ENCODE data around the gene SPEN. TPM values are rescaled to one million over a fixed set of nuclear protein-coding genes. Genes with fewer than 3 reads are reported as not detected.

Gene SPEN
- total and polyA plus RNA-seq, 9 of the 15 experiments (the other 6 are each of a cell fraction or from before 2014, with no cell fraction given) = 5.7 to 87.5 (median 27.2) TPM

DNA sequence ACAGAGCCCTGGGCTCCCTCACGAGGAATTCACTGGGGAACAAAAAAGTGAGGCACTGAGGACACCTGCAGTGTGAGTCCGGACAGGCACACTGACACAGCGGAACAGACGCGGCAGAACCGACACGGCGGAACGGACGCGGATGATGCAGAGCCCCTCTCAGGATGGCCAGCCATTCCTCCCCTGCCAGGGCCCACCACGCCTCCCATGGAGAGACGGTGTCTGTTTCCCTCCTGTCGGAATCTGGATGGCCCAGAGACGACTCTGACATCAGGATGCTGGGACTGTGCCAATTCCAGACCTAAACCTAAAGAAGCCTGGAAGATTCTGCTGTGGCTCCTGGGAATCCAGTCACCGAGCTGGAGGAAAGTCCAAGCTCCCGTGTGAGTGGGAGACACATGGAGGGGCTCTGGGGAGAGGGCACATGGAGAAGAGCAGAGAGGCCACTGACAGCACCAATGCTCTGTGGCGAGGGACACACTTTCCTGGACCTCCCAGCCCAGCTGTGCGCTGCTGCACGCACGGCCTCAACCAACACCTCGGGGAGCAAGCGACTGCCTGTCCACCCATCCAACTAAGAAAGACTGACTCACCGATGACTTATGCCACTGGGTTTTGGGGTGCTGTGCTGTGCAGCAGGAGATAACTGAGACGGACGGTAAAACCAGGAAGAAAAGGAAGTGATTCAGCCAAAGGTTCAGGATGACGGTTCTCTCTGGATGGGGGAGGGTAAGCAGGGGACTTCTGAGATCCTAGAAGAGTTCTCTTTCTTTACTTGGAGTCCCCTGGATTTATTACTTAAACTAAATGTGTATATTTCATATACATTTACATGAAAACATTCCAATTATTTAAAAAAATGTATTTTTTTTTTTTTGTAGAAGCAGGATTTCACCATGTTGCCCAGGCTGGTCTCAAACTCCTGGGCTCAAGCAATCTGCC, 105.1 kb downstream of the SPEN start (continued):
- TF ChIP-seq, protein P1, sequence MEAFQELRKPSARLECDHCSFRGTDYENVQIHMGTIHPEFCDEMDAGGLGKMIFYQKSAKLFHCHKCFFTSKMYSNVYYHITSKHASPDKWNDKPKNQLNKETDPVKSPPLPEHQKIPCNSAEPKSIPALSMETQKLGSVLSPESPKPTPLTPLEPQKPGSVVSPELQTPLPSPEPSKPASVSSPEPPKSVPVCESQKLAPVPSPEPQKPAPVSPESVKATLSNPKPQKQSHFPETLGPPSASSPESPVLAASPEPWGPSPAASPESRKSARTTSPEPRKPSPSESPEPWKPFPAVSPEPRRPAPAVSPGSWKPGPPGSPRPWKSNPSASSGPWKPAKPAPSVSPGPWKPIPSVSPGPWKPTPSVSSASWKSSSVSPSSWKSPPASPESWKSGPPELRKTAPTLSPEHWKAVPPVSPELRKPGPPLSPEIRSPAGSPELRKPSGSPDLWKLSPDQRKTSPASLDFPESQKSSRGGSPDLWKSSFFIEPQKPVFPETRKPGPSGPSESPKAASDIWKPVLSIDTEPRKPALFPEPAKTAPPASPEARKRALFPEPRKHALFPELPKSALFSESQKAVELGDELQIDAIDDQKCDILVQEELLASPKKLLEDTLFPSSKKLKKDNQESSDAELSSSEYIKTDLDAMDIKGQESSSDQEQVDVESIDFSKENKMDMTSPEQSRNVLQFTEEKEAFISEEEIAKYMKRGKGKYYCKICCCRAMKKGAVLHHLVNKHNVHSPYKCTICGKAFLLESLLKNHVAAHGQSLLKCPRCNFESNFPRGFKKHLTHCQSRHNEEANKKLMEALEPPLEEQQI (IDR thresholded peaks at IDR 0.05) = no peak; the same call in 1 of the 2 replicates
- TF ChIP-seq, protein P2, sequence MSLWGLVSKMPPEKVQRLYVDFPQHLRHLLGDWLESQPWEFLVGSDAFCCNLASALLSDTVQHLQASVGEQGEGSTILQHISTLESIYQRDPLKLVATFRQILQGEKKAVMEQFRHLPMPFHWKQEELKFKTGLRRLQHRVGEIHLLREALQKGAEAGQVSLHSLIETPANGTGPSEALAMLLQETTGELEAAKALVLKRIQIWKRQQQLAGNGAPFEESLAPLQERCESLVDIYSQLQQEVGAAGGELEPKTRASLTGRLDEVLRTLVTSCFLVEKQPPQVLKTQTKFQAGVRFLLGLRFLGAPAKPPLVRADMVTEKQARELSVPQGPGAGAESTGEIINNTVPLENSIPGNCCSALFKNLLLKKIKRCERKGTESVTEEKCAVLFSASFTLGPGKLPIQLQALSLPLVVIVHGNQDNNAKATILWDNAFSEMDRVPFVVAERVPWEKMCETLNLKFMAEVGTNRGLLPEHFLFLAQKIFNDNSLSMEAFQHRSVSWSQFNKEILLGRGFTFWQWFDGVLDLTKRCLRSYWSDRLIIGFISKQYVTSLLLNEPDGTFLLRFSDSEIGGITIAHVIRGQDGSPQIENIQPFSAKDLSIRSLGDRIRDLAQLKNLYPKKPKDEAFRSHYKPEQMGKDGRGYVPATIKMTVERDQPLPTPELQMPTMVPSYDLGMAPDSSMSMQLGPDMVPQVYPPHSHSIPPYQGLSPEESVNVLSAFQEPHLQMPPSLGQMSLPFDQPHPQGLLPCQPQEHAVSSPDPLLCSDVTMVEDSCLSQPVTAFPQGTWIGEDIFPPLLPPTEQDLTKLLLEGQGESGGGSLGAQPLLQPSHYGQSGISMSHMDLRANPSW (CRISPR knock-in tag; IDR thresholded peaks at IDR 0.05) = peak; percentile 38; the same call in 1 of the 2 replicates
- TF ChIP-seq HSF4 (CRISPR knock-in tag; IDR thresholded peaks at IDR 0.05; ENCODE audit: borderline replicate concordance) (no peak), IRF2 (CRISPR knock-in tag; IDR thresholded peaks at IDR 0.05) (no peak), FOXM1 (IDR thresholded peaks at IDR 0.05; ENCODE audit: low read depth) (peak; percentile 62), FOXM1 (CRISPR knock-in tag; IDR thresholded peaks at IDR 0.05; ENCODE audit: low read depth) (peak; percentile 73; the same call in 1 of the 2 replicates), CEBPG (CRISPR knock-in tag; IDR thresholded peaks at IDR 0.05) (peak; percentile 5; the same call in 1 of the 2 replicates), CEBPG (tag; conservative IDR thresholded peaks at IDR 0.05 in 1 of 2, IDR thresholded peaks at IDR 0.05 in 1 of 2) (no peak)
- TF ChIP-seq, protein P3, sequence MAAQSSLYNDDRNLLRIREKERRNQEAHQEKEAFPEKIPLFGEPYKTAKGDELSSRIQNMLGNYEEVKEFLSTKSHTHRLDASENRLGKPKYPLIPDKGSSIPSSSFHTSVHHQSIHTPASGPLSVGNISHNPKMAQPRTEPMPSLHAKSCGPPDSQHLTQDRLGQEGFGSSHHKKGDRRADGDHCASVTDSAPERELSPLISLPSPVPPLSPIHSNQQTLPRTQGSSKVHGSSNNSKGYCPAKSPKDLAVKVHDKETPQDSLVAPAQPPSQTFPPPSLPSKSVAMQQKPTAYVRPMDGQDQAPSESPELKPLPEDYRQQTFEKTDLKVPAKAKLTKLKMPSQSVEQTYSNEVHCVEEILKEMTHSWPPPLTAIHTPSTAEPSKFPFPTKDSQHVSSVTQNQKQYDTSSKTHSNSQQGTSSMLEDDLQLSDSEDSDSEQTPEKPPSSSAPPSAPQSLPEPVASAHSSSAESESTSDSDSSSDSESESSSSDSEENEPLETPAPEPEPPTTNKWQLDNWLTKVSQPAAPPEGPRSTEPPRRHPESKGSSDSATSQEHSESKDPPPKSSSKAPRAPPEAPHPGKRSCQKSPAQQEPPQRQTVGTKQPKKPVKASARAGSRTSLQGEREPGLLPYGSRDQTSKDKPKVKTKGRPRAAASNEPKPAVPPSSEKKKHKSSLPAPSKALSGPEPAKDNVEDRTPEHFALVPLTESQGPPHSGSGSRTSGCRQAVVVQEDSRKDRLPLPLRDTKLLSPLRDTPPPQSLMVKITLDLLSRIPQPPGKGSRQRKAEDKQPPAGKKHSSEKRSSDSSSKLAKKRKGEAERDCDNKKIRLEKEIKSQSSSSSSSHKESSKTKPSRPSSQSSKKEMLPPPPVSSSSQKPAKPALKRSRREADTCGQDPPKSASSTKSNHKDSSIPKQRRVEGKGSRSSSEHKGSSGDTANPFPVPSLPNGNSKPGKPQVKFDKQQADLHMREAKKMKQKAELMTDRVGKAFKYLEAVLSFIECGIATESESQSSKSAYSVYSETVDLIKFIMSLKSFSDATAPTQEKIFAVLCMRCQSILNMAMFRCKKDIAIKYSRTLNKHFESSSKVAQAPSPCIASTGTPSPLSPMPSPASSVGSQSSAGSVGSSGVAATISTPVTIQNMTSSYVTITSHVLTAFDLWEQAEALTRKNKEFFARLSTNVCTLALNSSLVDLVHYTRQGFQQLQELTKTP (IDR thresholded peaks at IDR 0.05; ENCODE audit: low read depth in 1 of 2, partially characterized antibody in 2 of 2) = peak; percentile 65 to 95

Measured in K562 (cell line).